ENCODE data around the gene GRXCR1. TPM values are rescaled to one million over a fixed set of nuclear protein-coding genes. Genes with fewer than 3 reads are reported as not detected.

GRXCR1 gene
- not detected for polyA plus RNA-seq (2013, experiment 1 of 2)
- polyA plus RNA-seq (2013, experiment 2 of 2): not detected

DNA sequence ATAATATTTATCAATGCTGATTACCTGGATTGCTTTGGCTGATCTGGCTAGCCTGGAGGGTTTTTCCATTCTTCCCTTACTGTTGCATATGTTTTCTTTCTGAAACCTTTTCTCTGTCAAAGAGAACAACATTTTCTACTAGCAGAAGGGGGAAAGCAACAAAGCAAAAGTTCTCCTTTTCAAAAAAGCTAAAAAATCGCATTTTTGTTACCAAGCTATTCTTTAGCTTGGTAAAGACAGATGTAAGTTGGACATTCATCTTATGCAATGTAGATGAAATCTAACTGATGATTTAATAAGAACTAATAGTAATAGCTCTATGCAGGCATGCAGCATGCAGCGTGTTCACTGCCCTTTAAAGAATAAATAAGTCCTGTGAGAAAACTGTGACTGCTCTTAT lies at the start of gene GRXCR1:
Gene GRXCR1 (plus strand): TSS at position 301 of the 400 bp plus-strand sequence. CDS start 554 bp downstream, outside the sequence.
- Histone ChIP-seq H4K91ac (ENCODE audit: low read depth, low read length, poor library complexity) (no peak within 1 kb of the TSS), H3K4me1 (ENCODE audit: control insufficient read depth in 2 of 2, insufficient read depth in 1 of 2, low read depth in 1 of 2, low read length in 2 of 2) (no peaks in the 10 kb centered on the region), H3K4me2 (ENCODE audit: insufficient read depth, low read length, poor library complexity, severe bottlenecking) (no peak within 1 kb of the TSS), H3K18ac (ENCODE audit: low read length) (no peak within 1 kb of the TSS), H3K9me3 (replicated peaks in 1 of 2; ENCODE audit: control insufficient read depth in 2 of 2, insufficient read depth in 1 of 2, low read depth in 1 of 2, low read length in 2 of 2) (no peaks in the 10 kb centered on the region), H3K27ac (replicated peaks; ENCODE audit: low read length) (no peak within 1 kb of the TSS), H3K23ac (ENCODE audit: low read depth, low read length, poor library complexity) (no peak within 1 kb of the TSS), H2BK12ac (ENCODE audit: low read length) (no peak within 1 kb of the TSS), H4K8ac (ENCODE audit: low read depth, low read length) (no peak within 1 kb of the TSS), H2AFZ (ENCODE audit: low read length) (no peak within 1 kb of the TSS), H2BK120ac (ENCODE audit: low read depth, low read length) (no peak within 1 kb of the TSS), H3K27me3 (ENCODE audit: control insufficient read depth in 3 of 3, insufficient read depth in 3 of 3, low read depth in 1 of 3, low read length in 3 of 3) (no peaks in the 10 kb centered on the region), H2BK15ac (ENCODE audit: low read length) (no peak within 1 kb of the TSS), H3K36me3 (replicated peaks in 1 of 2; ENCODE audit: control insufficient read depth in 2 of 2, insufficient read depth in 2 of 2, low read length in 2 of 2) (no peaks in the 10 kb centered on the region), H3K4ac (ENCODE audit: low read length) (no peak within 1 kb of the TSS), H3K4me3 (ENCODE audit: low read length in 2 of 2) (peak within 1 kb of the TSS in 1 of 2 donors; percentile 22), H3K9ac (ENCODE audit: low read depth, low read length, poor library complexity) (no peak within 1 kb of the TSS), H2BK5ac (ENCODE audit: low read length) (no peak within 1 kb of the TSS), H2AK5ac (ENCODE audit: low read depth, low read length) (no peak within 1 kb of the TSS), H3K79me1 (ENCODE audit: low read depth, low read length) (no peaks in the 10 kb centered on the region), H3K14ac (ENCODE audit: low read length) (no peak within 1 kb of the TSS)
- no CpG with 5 or more reads among the region's 2 CpGs for WGBS, 2 donors (ENCODE audit: extremely low coverage in 2 of 2, insufficient read length in 2 of 2, insufficient replicate concordance in 1 of 2)
- DNase-seq (ENCODE audit: low spot score): no peak

DNA sequence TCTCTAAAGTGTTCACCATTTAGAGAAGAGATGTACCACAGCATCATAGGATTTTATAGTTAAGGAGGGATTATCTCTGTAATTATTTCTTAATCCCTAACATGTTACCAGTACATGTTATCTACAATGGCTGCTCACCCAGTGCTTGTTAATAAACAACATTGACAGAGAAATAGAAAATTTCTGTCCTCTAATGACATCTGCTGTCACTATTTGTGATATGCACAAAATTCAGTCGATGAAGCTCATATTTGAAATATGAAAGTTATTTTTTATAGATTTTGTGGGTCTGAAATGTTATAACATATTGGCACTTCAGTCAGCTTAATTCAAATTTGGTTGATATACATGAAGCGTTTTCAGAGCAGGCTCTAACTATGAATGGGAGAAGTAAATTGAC lies 48.8 kb upstream of the GRXCR1 start:
- Histone ChIP-seq H3K23ac (ENCODE audit: low read depth, low read length, poor library complexity) (no peak overlapping the region), H4K91ac (ENCODE audit: low read depth, low read length, poor library complexity) (no peak overlapping the region), H2BK12ac (ENCODE audit: low read length) (no peak overlapping the region), H3K18ac (ENCODE audit: low read length) (no peak overlapping the region), H3K4ac (ENCODE audit: low read length) (no peak overlapping the region), H2AK5ac (ENCODE audit: low read depth, low read length) (no peak overlapping the region), H3K79me1 (ENCODE audit: low read depth, low read length) (no peaks in the 10 kb centered on the region), H2BK5ac (ENCODE audit: low read length) (no peak overlapping the region), H3K36me3 (replicated peaks in 1 of 2; ENCODE audit: control insufficient read depth in 2 of 2, insufficient read depth in 2 of 2, low read length in 2 of 2) (no peaks in the 10 kb centered on the region), H3K4me3 (ENCODE audit: low read length in 2 of 2) (no peak overlapping the region), H3K4me1 (ENCODE audit: control insufficient read depth in 2 of 2, insufficient read depth in 1 of 2, low read depth in 1 of 2, low read length in 2 of 2) (no peaks in the 10 kb centered on the region), H3K27ac (replicated peaks; ENCODE audit: low read length) (no peak overlapping the region), H3K4me2 (ENCODE audit: insufficient read depth, low read length, poor library complexity, severe bottlenecking) (no peak overlapping the region), H2BK120ac (ENCODE audit: low read depth, low read length) (no peak overlapping the region), H3K14ac (ENCODE audit: low read length) (no peak overlapping the region), H3K27me3 (ENCODE audit: control insufficient read depth in 3 of 3, insufficient read depth in 3 of 3, low read depth in 1 of 3, low read length in 3 of 3) (no peaks in the 10 kb centered on the region), H3K9me3 (replicated peaks in 1 of 2; ENCODE audit: control insufficient read depth in 2 of 2, insufficient read depth in 1 of 2, low read depth in 1 of 2, low read length in 2 of 2) (no peaks in the 10 kb centered on the region), H3K9ac (ENCODE audit: low read depth, low read length, poor library complexity) (no peak overlapping the region), H4K8ac (ENCODE audit: low read depth, low read length) (no peak overlapping the region), H2AFZ (ENCODE audit: low read length) (no peak overlapping the region), H2BK15ac (ENCODE audit: low read length) (no peak overlapping the region)
- no CpG with 5 or more reads among the region's 2 CpGs for WGBS, 2 donors (ENCODE audit: extremely low coverage in 2 of 2, insufficient read length in 2 of 2, insufficient replicate concordance in 1 of 2)
- DNase-seq (ENCODE audit: low spot score): no peak

DNA sequence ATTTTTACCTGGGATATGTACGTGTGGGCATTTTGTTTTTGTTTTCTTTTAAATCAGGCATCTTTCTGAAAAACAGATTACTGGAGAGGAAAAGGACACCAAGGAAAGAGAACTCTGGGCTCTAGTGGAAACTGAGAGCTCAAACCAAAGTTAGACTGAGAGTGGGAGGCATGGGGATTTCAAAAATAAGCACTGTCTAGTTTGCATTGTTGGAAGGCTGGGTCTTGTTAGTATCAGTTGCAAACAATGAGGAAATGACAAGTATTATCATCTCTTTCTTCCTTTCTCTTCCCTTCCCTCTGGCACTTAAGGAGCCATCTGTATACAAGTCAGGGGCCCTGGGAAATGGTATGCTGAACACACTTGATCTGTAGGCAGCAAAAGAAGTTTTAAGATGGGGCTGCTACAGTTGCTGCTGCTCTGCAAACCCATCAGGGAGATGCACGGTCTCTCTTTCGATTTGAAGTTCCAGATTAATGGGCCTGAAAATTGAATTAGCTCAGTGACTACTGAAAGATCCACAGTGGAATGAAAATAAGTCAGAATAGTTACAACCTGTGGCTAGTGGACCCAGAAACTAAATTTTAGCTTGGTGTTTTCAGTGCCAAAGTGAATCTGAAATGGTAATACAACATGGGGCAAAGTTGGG lies 48.0 kb upstream of the GRXCR1 start:
- H4K91ac ChIP-seq (ENCODE audit: low read depth, low read length, poor library complexity): no peak overlapping the region
- no peak overlapping the region for H2BK5ac ChIP-seq (ENCODE audit: low read length)
- no peak overlapping the region for H2BK120ac ChIP-seq (ENCODE audit: low read depth, low read length)
- H3K4me3 ChIP-seq (ENCODE audit: low read length in 2 of 2): no peak overlapping the region
- no peak overlapping the region for H3K14ac ChIP-seq (ENCODE audit: low read length)
- H2AFZ ChIP-seq (ENCODE audit: low read length): no peak overlapping the region
- no peak overlapping the region for H2BK12ac ChIP-seq (ENCODE audit: low read length)
- no peak overlapping the region for H3K9ac ChIP-seq (ENCODE audit: low read depth, low read length, poor library complexity)
- no peak overlapping the region for H2AK5ac ChIP-seq (ENCODE audit: low read depth, low read length)
- no peak for DNase-seq (ENCODE audit: low spot score)
- H3K4me1 ChIP-seq (ENCODE audit: control insufficient read depth in 2 of 2, insufficient read depth in 1 of 2, low read depth in 1 of 2, low read length in 2 of 2): no peaks in the 10 kb centered on the region
- H3K23ac ChIP-seq (ENCODE audit: low read depth, low read length, poor library complexity): no peak overlapping the region
- no peak overlapping the region for H3K4ac ChIP-seq (ENCODE audit: low read length)
- H3K36me3 ChIP-seq (replicated peaks in 1 of 2; ENCODE audit: control insufficient read depth in 2 of 2, insufficient read depth in 2 of 2, low read length in 2 of 2): no peaks in the 10 kb centered on the region
- no peaks in the 10 kb centered on the region for H3K27me3 ChIP-seq (ENCODE audit: control insufficient read depth in 3 of 3, insufficient read depth in 3 of 3, low read depth in 1 of 3, low read length in 3 of 3)
- no peak overlapping the region for H2BK15ac ChIP-seq (ENCODE audit: low read length)
- WGBS, 2 donors (ENCODE audit: extremely low coverage in 2 of 2, insufficient read length in 2 of 2, insufficient replicate concordance in 1 of 2): no CpG with 5 or more reads among the region's 3 CpGs
- H3K27ac ChIP-seq (replicated peaks; ENCODE audit: low read length): no peak overlapping the region
- H3K18ac ChIP-seq (ENCODE audit: low read length): no peak overlapping the region
- H3K4me2 ChIP-seq (ENCODE audit: insufficient read depth, low read length, poor library complexity, severe bottlenecking): no peak overlapping the region
- H3K79me1 ChIP-seq (ENCODE audit: low read depth, low read length): no peaks in the 10 kb centered on the region
- H4K8ac ChIP-seq (ENCODE audit: low read depth, low read length): no peak overlapping the region
- no peaks in the 10 kb centered on the region for H3K9me3 ChIP-seq (replicated peaks in 1 of 2; ENCODE audit: control insufficient read depth in 2 of 2, insufficient read depth in 1 of 2, low read depth in 1 of 2, low read length in 2 of 2)

GRCh38 chr4:42845586-42845985 lies 46.9 kb upstream of the GRXCR1 start:
- H3K9me3 ChIP-seq (replicated peaks in 1 of 2; ENCODE audit: control insufficient read depth in 2 of 2, insufficient read depth in 1 of 2, low read depth in 1 of 2, low read length in 2 of 2): no peaks in the 10 kb centered on the region
- H4K8ac ChIP-seq (ENCODE audit: low read depth, low read length): no peak overlapping the region
- no CpG with 5 or more reads among the region's 1 CpG for WGBS, 2 donors (ENCODE audit: extremely low coverage in 2 of 2, insufficient read length in 2 of 2, insufficient replicate concordance in 1 of 2)
- H3K14ac ChIP-seq (ENCODE audit: low read length): no peak overlapping the region
- H3K9ac ChIP-seq (ENCODE audit: low read depth, low read length, poor library complexity): no peak overlapping the region
- H3K18ac ChIP-seq (ENCODE audit: low read length): no peak overlapping the region
- H3K4me3 ChIP-seq (ENCODE audit: low read length in 2 of 2): no peak overlapping the region
- H3K4me1 ChIP-seq (ENCODE audit: control insufficient read depth in 2 of 2, insufficient read depth in 1 of 2, low read depth in 1 of 2, low read length in 2 of 2): no peaks in the 10 kb centered on the region
- DNase-seq (ENCODE audit: low spot score): no peak
- no peak overlapping the region for H3K4ac ChIP-seq (ENCODE audit: low read length)
- H3K36me3 ChIP-seq (replicated peaks in 1 of 2; ENCODE audit: control insufficient read depth in 2 of 2, insufficient read depth in 2 of 2, low read length in 2 of 2): no peaks in the 10 kb centered on the region
- no peak overlapping the region for H2BK5ac ChIP-seq (ENCODE audit: low read length)
- H4K91ac ChIP-seq (ENCODE audit: low read depth, low read length, poor library complexity): no peak overlapping the region
- H2AK5ac ChIP-seq (ENCODE audit: low read depth, low read length): no peak overlapping the region
- H2AFZ ChIP-seq (ENCODE audit: low read length): no peak overlapping the region
- H2BK12ac ChIP-seq (ENCODE audit: low read length): no peak overlapping the region
- no peaks in the 10 kb centered on the region for H3K79me1 ChIP-seq (ENCODE audit: low read depth, low read length)
- H2BK120ac ChIP-seq (ENCODE audit: low read depth, low read length): no peak overlapping the region
- no peak overlapping the region for H3K23ac ChIP-seq (ENCODE audit: low read depth, low read length, poor library complexity)
- H2BK15ac ChIP-seq (ENCODE audit: low read length): no peak overlapping the region
- no peak overlapping the region for H3K4me2 ChIP-seq (ENCODE audit: insufficient read depth, low read length, poor library complexity, severe bottlenecking)
- H3K27me3 ChIP-seq (ENCODE audit: control insufficient read depth in 3 of 3, insufficient read depth in 3 of 3, low read depth in 1 of 3, low read length in 3 of 3): no peaks in the 10 kb centered on the region
- no peak overlapping the region for H3K27ac ChIP-seq (replicated peaks; ENCODE audit: low read length)
